A673 (cell line): ENCODE measurements around the gene PDE6C.

Experiments
- EZH2 ChIP-seq: fragments of 200-600 bp; sonication (generic); IDR thresholded peaks from 2 replicates; pipeline ENCODE4 v1.6.1; 2017; ENCODE audit warnings: borderline replicate concordance, low read depth, mild to moderate bottlenecking, mixed read lengths, antibody characterized with exemption, low read length; ENCODE audit not compliant: poor library complexity, severe bottlenecking
- TF ChIP-seq, protein P1 (sequence below): fragments of 300-800, 200-600 bp; sonication (generic); conservative IDR thresholded peaks from 2 replicates; pipeline ENCODE4 v1.5.1; 2017; ENCODE audit warnings: low read depth, mild to moderate bottlenecking, antibody characterized with exemption, low read length, moderate library complexity, mixed read lengths

DNA sequence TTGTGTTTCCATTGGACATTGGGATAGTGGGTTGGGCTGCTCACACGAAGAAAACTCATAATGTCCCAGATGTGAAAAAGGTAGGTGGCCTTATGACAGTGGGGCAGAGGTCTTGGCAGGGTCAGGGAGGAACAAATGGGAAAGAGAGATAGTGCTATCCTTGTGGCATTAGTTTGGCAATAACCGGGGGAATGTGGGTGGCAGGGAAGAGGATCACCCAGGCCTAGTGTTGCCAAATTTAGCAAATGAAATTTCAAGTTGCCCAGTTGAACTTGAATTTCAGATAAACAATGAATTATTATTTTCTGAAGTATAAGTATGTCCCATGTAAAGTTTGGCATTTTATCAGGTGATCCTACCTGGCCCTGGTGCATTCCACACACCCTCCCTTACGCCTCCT lies 789 bp downstream of the PDE6C start:
- TF ChIP-seq, protein P1, sequence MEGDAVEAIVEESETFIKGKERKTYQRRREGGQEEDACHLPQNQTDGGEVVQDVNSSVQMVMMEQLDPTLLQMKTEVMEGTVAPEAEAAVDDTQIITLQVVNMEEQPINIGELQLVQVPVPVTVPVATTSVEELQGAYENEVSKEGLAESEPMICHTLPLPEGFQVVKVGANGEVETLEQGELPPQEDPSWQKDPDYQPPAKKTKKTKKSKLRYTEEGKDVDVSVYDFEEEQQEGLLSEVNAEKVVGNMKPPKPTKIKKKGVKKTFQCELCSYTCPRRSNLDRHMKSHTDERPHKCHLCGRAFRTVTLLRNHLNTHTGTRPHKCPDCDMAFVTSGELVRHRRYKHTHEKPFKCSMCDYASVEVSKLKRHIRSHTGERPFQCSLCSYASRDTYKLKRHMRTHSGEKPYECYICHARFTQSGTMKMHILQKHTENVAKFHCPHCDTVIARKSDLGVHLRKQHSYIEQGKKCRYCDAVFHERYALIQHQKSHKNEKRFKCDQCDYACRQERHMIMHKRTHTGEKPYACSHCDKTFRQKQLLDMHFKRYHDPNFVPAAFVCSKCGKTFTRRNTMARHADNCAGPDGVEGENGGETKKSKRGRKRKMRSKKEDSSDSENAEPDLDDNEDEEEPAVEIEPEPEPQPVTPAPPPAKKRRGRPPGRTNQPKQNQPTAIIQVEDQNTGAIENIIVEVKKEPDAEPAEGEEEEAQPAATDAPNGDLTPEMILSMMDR, result no peak
- TF ChIP-seq EZH2, result no peak
